ENCODE results near the gene RPS17.
A peak's percentile ranks its signal among the peaks of the same experiment; 100 is the strongest.

The RPS17 gene

GRCh38 chr15:82540055-82540983 is at the start of gene RPS17:
RPS17 (minus strand) TSS chr15:82540457; CDS start chr15:82540428, 29 bp downstream.
- no peak for TF ChIP-seq ZNF274 (IDR thresholded peaks at IDR 0.05; ENCODE audit: low read depth, low read length)
- H3K4me3 ChIP-seq (ENCODE audit: low read length): peak within 1 kb of the TSS; percentile 97

GRCh38 chr15:82587805-82588204 is 47.5 kb upstream of the RPS17 start:
- H3K4me3 ChIP-seq (ENCODE audit: low read length): no peak overlapping the region
- no peak for TF ChIP-seq ZNF274 (IDR thresholded peaks at IDR 0.05; ENCODE audit: low read depth, low read length)

- no peak overlapping the region for H3K4me3 ChIP-seq (ENCODE audit: low read length)
- no peak for TF ChIP-seq ZNF274 (IDR thresholded peaks at IDR 0.05; ENCODE audit: low read depth, low read length)
Measured at GRCh38 chr15:82585072-82585471, 44.8 kb upstream of the RPS17 start.

GRCh38 chr15:82580713-82581112 is 40.5 kb upstream of the RPS17 start:
- TF ChIP-seq ZNF274 (IDR thresholded peaks at IDR 0.05; ENCODE audit: low read depth, low read length): no peak
- H3K4me3 ChIP-seq (ENCODE audit: low read length): no peak overlapping the region

- H3K4me3 ChIP-seq (ENCODE audit: low read length): no peak overlapping the region
- no peak for TF ChIP-seq ZNF274 (IDR thresholded peaks at IDR 0.05; ENCODE audit: low read depth, low read length)
Measured at GRCh38 chr15:82575335-82575734, 35.1 kb upstream of the RPS17 start.

- H3K4me3 ChIP-seq (ENCODE audit: low read length): no peak overlapping the region
- no peak for TF ChIP-seq ZNF274 (IDR thresholded peaks at IDR 0.05; ENCODE audit: low read depth, low read length)
Measured at GRCh38 chr15:82572986-82573385, 32.7 kb upstream of the RPS17 start.

- no peak overlapping the region for H3K4me3 ChIP-seq (ENCODE audit: low read length)
- TF ChIP-seq ZNF274 (IDR thresholded peaks at IDR 0.05; ENCODE audit: low read depth, low read length): no peak
Measured at GRCh38 chr15:82572311-82572710, 32.1 kb upstream of the RPS17 start.

- no peak overlapping the region for H3K4me3 ChIP-seq (ENCODE audit: low read length)
- no peak for TF ChIP-seq ZNF274 (IDR thresholded peaks at IDR 0.05; ENCODE audit: low read depth, low read length)
Measured at GRCh38 chr15:82571722-82572222, 31.5 kb upstream of the RPS17 start.

DNA sequence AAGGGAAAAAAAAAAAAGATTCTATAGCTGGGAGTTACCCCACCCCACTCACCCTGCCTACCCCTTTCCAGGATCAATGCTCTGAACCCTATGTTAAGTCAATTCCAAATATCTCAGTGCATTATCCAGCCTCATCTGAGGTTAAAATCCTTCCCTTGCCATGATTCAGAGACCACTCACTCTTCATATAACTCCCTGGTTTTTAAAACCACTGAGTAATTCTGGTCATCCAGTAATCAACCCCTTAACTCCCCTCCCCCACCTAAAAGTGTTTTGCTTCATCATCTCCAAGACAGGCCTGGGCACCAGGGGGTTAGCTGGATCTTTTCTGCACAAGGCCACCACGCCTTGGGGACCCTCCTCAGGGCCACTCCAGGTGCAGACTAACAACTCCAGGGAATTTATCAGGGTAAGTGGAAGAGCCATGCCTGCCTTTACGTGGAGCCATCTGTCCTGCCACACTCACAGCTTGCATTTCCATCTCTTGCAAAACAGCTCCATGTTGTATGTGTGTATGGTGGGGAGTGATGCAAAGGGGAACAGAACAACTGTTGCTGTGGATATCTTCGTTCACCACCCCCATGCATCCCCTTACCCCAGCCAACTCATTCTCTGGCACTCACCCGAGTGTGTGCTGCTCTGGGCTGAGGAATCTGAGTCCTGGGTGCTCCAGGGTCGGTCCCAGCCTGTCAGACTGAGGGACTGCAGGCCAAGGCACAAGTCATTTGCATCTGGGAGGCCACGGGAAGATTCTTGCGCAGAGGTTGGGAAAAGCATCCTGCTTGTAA is 30.7 kb upstream of the RPS17 start:
- H3K4me3 ChIP-seq (ENCODE audit: low read length): no peak overlapping the region
- TF ChIP-seq ZNF274 (IDR thresholded peaks at IDR 0.05; ENCODE audit: low read depth, low read length): no peak

DNA sequence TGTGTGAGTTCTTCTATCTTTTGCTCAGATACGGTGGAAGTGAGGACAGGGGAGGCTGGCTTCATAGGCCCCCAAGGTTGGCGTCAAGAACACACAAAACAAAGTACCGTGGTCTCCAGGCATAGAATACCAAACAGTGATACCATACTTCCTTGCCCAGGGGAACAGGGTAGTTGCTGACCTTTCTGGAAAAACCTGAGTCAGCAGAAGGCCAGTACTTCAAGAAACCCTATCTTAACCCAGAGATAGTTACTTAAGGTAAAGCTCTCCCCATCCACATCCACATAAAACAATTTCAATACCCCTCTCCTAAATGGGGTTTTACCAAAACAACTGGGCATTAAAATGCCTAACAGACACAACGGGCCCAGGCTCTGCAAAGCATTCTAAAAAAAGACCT is 29.6 kb upstream of the RPS17 start:
- no peak overlapping the region for H3K4me3 ChIP-seq (ENCODE audit: low read length)
- no peak for TF ChIP-seq ZNF274 (IDR thresholded peaks at IDR 0.05; ENCODE audit: low read depth, low read length)

DNA sequence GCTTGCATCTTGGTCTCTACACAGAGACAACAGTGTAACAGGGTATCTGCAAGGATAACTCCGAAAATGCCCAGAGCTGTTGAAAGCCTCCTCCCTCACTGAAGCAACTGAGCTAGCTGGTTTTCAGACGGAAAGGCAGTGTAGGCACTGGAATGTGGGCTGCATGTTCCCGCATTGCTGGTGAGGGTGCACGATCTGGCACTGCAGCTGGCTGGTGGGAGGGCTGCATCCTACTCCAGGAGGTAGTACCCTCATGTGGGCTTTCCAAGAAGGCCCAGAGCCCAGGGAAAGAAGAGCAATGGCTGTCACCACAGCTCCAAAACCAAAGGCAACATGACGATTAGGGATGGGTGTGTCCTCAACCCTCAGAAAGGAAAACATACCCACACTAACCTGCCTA is 28.7 kb upstream of the RPS17 start:
- H3K4me3 ChIP-seq (ENCODE audit: low read length): no peak overlapping the region

DNA sequence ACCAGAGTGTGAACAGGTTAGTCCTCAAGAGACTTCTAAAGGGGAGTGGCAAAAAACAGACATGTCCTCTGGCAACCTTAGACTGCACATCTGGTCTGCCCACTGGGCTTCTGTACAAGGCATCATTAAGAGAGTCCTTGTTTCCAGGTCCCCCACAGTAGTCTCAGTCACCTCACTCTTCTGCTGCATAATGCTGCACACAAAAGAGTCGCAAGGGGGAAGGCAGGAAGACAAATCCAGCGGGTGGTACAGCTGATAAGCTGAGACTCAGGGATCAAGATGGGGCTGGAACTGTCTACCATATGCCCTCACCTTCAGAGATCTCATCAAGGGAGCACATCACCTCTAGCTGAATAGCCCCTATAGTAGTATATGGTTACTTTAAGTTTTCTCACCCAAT is 27.4 kb upstream of the RPS17 start:
- no peak for TF ChIP-seq ZNF274 (IDR thresholded peaks at IDR 0.05; ENCODE audit: low read depth, low read length)
- no peak overlapping the region for H3K4me3 ChIP-seq (ENCODE audit: low read length)

More for the DNA sequence above, 28.7 kb upstream of the RPS17 start:
- no peak for TF ChIP-seq ZNF274 (IDR thresholded peaks at IDR 0.05; ENCODE audit: low read depth, low read length)

GRCh38 chr15:82566690-82567089 is 26.4 kb upstream of the RPS17 start:
- H3K4me3 ChIP-seq (ENCODE audit: low read length): no peak overlapping the region
- no peak for TF ChIP-seq ZNF274 (IDR thresholded peaks at IDR 0.05; ENCODE audit: low read depth, low read length)

- H3K4me3 ChIP-seq (ENCODE audit: low read length): no peak overlapping the region
- no peak for TF ChIP-seq ZNF274 (IDR thresholded peaks at IDR 0.05; ENCODE audit: low read depth, low read length)
Measured at GRCh38 chr15:82558502-82558901, 18.2 kb upstream of the RPS17 start.
